Colonic mucosa (tissue), 4 donors: ENCODE data around the gene TRMT2A. TPM values are rescaled to one million over a fixed set of nuclear protein-coding genes. Genes with fewer than 3 reads are reported as not detected.

Source experiments
- DNase-seq: peaks from one replicate; pipeline ENCODE4 v3.0.0-alpha.2; 2020
- H3K27ac ChIP-seq: fragments of 200-600 bp; one replicate; pipeline ENCODE4 v1.8.0; 2021
- H3K27me3 ChIP-seq: fragments of 200-600 bp; one replicate; pipeline ENCODE4 v1.8.0; 2021
- H3K36me3 ChIP-seq: fragments of 200-600 bp; one replicate; pipeline ENCODE4 v1.8.0; 2021
- H3K4me1 ChIP-seq: fragments of 200-600 bp; one replicate; pipeline ENCODE4 v1.8.0; 2021; ENCODE audit warnings: mild to moderate bottlenecking
- H3K4me3 ChIP-seq: fragments of 200-600 bp; one replicate; pipeline ENCODE4 v1.8.0; 2021
- H3K9ac ChIP-seq, 2 donors: one replicate each; pipeline ENCODE4 v1.7.0; 2013; ENCODE audit warnings: control low read depth in 2 of 2, low read depth in 2 of 2, low read length in 2 of 2
- H3K9me3 ChIP-seq: fragments of 200-600 bp; one replicate; pipeline ENCODE4 v1.8.0; 2021
- intact Hi-C: fragments of 100-400 bp; cut with DNase I; formaldehyde crosslinking; loops from one replicate; pipeline ENCODE4 v1.14.1; 2022
- total RNA-seq, 2 donors: library from RNA; stranded (reverse); fragmentation: NEBNext Ultra II Directional in 1 of 2; extraction: Animal tissue kit (Norgen Biotek cat#: 25700) in 1 of 2; gene quantifications; one replicate each; pipeline ENCODE4 v1.2.1, GENCODE V29; 2021
- TF ChIP-seq, protein P1 (sequence below): fragments of 200-600 bp; IDR thresholded peaks from one replicate; pipeline ENCODE4 v1.8.0; 2022; ENCODE audit warnings: antibody characterized with exemption, mild to moderate bottlenecking
- donor health status: healthy.
- donor health status: DM: no; HTN: no; CAD: no.
- donor health status: DM: no; HTN: no; CAD: no.

TRMT2A gene
- total RNA-seq, 2 donors from 2014 or later, result 31.9 to 63.6 TPM

DNA sequence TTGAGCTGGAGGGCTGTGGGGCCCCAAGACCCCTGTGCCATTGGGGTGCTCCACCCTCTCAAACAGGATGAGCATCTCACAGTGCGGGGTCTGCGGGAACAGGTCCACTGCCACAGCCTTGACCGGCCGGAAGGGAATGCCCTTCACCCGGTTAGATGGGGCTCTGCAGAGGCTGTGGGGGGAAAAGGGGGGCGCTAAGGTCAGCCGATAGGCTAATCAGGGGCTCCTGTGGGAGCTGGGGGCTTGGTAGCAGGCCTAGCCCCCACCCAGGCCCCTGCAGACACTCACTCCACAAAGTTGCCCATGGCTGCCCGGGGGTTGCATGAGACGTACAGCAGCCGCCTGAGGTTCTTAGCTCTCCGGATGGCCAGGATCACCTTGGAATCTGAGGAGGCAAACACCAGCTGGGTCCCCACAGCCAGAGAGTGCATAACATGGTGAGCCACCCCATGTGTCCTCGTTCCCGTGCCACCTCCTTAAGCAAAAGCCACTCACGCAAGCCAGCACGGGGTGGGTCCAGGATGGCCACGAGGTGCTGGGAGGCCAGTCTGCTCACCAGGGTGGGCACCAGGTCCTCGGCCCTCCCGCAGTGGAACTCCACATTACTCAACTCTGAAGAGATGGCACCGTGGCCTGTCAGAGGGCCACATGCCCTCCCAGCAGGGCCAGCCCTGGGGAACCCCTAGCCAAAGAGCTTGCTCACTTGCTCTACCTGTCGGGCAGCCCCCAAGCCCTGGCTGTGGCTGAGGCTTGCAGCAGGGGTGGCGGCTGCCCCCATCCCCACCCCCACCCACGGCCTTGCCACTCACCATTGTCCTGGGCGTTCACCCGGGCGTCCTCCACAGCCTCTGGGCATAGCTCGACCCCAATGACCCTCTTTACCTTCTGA, 4.2 kb downstream of the TRMT2A start:
- intact Hi-C loops, result loop anchor here (10.0 kb wide), 1 partner anchor 148 kb away; no protein-coding TSS in a partner anchor
- Histone ChIP-seq H3K27ac (no peak overlapping the region), H3K36me3 (peaks cover 8% of the 10 kb centered on the region), H3K9ac (no peak overlapping the region), H3K4me3 (no peak overlapping the region), H3K9me3 (no peaks in the 10 kb centered on the region), H3K4me1 (peaks cover 7% of the 10 kb centered on the region), H3K27me3 (no peaks in the 10 kb centered on the region)
- TF ChIP-seq, protein P1, sequence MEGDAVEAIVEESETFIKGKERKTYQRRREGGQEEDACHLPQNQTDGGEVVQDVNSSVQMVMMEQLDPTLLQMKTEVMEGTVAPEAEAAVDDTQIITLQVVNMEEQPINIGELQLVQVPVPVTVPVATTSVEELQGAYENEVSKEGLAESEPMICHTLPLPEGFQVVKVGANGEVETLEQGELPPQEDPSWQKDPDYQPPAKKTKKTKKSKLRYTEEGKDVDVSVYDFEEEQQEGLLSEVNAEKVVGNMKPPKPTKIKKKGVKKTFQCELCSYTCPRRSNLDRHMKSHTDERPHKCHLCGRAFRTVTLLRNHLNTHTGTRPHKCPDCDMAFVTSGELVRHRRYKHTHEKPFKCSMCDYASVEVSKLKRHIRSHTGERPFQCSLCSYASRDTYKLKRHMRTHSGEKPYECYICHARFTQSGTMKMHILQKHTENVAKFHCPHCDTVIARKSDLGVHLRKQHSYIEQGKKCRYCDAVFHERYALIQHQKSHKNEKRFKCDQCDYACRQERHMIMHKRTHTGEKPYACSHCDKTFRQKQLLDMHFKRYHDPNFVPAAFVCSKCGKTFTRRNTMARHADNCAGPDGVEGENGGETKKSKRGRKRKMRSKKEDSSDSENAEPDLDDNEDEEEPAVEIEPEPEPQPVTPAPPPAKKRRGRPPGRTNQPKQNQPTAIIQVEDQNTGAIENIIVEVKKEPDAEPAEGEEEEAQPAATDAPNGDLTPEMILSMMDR, result no peak
- DNase-seq, result no peak

DNA sequence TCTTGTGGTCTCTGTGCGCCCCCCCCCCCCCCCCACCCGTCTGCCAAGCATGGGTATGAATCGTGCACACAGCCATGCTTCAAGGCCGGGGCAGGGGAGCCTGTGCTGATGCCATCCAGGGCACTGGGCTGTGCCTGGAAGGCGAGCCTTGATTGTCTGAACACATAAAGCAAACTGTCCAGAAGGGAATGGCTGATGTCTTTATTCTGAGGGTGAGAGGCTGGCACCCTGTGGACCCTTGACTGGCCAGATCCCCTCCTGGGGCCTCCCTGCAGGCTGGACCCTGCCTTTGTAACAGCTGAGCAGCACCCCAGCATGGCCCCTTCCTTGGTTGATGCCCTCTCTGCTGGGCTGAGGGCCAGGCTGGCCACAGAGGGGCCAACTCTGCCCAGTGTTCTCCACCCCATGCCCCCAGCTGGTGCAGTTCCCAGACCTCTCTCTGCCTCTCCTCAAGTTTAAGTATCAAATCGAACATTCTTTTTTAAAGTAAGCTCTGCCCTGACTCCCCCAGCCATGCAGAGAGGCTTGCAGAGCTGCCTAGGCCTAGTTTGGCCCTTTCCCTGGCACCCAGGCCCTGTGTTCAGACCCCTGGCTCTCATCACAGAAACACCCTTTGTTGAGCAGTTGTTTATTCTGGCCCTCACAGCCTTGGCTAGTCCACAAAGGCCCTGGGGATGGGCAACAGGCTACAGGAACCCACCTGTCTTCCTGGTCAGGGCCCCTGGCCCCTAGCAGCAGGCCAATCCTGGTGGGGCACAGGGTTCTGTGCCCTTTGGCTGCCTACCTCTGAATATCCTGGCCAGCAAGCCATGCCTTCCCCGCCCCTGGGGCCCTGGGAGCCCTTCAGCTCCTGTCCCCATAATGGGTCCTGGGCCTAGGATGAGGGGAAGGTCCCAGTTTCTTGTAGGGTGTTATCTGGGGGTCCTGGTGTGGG, 5.1 kb downstream of the TRMT2A start:
- Histone ChIP-seq H3K27ac (no peak overlapping the region), H3K4me1 (peaks cover 7% of the 10 kb centered on the region), H3K9ac (no peak overlapping the region), H3K9me3 (no peaks in the 10 kb centered on the region), H3K36me3 (peaks cover 15% of the 10 kb centered on the region), H3K27me3 (no peaks in the 10 kb centered on the region), H3K4me3 (no peak overlapping the region)
- intact Hi-C loops, result loop anchor here (10.0 kb wide), 1 partner anchor 147 kb away; no protein-coding TSS in a partner anchor
- DNase-seq, result no peak
- TF ChIP-seq, protein P1, result no peak

DNA sequence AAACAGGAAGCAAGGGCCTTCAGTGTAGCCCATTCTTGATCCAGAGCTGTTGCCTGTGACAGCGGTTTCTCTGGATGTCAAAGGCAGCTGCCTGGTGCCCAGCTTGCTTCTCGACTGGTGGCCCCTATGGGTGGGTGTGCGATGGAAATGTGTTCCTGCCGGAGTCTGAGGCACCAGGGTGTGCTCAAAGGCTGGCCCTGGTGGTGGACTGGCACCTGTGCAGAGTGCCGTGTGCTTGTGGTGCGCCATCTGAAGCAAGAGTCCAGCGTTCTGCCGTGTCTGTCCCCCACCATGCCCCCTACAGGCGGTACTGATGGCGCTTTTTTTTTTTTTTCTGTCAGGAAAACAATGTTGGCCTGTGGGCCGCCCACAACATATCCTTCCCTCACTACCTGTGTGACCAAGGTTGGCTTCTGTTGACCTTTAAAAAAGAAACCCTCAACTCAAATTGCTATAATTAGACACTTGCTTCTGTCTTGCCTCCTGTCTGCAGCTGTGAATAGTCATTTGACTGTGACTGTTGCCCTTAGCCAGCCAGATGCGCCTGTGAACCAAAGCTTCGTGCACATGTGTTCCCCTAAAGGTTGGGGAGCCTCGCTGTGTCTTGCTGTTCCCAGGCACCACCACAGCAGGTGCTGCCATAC, 5.9 kb downstream of the TRMT2A start:
- peaks cover 20% of the 10 kb centered on the region for H3K36me3 ChIP-seq
- H3K9me3 ChIP-seq, result no peaks in the 10 kb centered on the region
- H3K4me3 ChIP-seq, result no peak overlapping the region
- no peak overlapping the region for H3K27ac ChIP-seq
- no peak for DNase-seq
- no peak overlapping the region for H3K9ac ChIP-seq
- peaks cover 4% of the 10 kb centered on the region for H3K4me1 ChIP-seq
- no peaks in the 10 kb centered on the region for H3K27me3 ChIP-seq
- intact Hi-C loops, result loop anchor here (10.0 kb wide), 1 partner anchor 146 kb away; no protein-coding TSS in a partner anchor
- TF ChIP-seq, protein P1, result no peak

DNA sequence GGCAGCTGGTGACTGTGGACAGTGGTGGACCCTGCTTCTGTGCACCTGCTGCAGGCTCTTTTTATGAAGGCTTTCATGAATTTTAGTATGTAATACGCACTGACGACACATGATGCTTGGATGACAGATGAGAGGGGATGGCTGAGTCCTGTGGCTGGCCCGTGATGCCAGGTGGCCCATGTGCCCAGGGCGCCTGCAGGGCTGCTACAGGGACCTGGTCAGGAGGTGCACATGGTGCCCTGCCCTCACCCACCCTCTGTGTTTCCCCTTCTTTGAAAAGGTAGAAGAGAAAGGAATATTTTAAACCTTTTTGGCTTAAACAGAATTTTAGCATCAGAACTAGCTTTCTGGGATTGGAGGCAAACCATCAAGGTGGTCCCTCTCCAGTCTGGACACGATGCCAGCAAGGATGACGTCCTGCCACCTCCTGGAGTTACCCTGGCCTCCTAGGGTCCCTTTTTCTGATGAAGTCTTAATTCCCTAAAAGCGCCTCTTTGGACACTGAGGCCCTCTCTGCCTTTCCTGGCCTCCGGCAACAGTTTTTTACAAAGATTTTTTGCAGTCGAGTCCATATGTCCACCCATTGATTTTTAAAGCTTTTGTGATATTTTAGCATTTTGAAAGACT, 6.6 kb downstream of the TRMT2A start:
- H3K9ac ChIP-seq, result no peak overlapping the region
- TF ChIP-seq, protein P1, result no peak
- no peaks in the 10 kb centered on the region for H3K9me3 ChIP-seq
- no peaks in the 10 kb centered on the region for H3K4me1 ChIP-seq
- H3K27ac ChIP-seq, result no peak overlapping the region
- H3K4me3 ChIP-seq, result no peak overlapping the region
- no peaks in the 10 kb centered on the region for H3K27me3 ChIP-seq
- no peak for DNase-seq
- intact Hi-C loops, result loop anchor here (10.0 kb wide), 1 partner anchor 146 kb away; no protein-coding TSS in a partner anchor
- peaks cover 23% of the 10 kb centered on the region for H3K36me3 ChIP-seq
